ENCODE results near the gene SCYGR7.

The SCYGR7 gene

GRCh38 chr2:227703280-227703732 lies 24.8 kb upstream of the SCYGR7 start:
- TF ChIP-seq FOXP2 (optimal IDR thresholded peaks at IDR 0.05; ENCODE audit: borderline replicate concordance, extremely low read depth, extremely low read length, insufficient read depth) (no peak), POLR2AphosphoS5 (IDR thresholded peaks at IDR 0.05; ENCODE audit: low read depth, low read length) (no peak), TAF1 (IDR thresholded peaks at IDR 0.05; ENCODE audit: borderline replicate concordance, insufficient read depth, low read length) (no peak), SIN3A (IDR thresholded peaks at IDR 0.05; ENCODE audit: borderline replicate concordance, insufficient read depth, low read length) (no peak)
- TF ChIP-seq, protein P1, sequence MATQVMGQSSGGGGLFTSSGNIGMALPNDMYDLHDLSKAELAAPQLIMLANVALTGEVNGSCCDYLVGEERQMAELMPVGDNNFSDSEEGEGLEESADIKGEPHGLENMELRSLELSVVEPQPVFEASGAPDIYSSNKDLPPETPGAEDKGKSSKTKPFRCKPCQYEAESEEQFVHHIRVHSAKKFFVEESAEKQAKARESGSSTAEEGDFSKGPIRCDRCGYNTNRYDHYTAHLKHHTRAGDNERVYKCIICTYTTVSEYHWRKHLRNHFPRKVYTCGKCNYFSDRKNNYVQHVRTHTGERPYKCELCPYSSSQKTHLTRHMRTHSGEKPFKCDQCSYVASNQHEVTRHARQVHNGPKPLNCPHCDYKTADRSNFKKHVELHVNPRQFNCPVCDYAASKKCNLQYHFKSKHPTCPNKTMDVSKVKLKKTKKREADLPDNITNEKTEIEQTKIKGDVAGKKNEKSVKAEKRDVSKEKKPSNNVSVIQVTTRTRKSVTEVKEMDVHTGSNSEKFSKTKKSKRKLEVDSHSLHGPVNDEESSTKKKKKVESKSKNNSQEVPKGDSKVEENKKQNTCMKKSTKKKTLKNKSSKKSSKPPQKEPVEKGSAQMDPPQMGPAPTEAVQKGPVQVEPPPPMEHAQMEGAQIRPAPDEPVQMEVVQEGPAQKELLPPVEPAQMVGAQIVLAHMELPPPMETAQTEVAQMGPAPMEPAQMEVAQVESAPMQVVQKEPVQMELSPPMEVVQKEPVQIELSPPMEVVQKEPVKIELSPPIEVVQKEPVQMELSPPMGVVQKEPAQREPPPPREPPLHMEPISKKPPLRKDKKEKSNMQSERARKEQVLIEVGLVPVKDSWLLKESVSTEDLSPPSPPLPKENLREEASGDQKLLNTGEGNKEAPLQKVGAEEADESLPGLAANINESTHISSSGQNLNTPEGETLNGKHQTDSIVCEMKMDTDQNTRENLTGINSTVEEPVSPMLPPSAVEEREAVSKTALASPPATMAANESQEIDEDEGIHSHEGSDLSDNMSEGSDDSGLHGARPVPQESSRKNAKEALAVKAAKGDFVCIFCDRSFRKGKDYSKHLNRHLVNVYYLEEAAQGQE (IDR thresholded peaks at IDR 0.05; ENCODE audit: insufficient read depth in 1 of 2, low read depth in 2 of 2, low read length in 2 of 2), result no peak

DNA sequence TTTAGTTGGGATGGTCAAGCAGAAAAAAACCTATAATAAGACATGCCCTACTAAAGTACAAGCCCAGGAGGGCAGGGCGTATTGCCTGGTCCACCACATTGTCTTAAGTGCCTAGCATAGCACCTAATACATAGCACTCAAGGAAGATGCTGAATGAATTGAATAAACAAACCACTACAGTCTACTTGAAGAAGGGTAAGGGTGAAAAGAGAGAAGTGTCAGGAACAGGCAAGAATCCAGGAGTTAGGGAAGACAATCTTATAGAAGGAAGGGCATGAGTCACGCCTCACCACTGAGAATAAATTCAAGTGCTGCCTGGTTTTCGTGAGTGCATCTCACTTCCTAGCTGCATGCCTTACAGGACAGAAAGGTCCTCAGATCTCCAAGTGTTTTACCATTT lies 24.2 kb upstream of the SCYGR7 start:
- TF ChIP-seq SIN3A (IDR thresholded peaks at IDR 0.05; ENCODE audit: borderline replicate concordance, insufficient read depth, low read length) (no peak), POLR2AphosphoS5 (IDR thresholded peaks at IDR 0.05; ENCODE audit: low read depth, low read length) (no peak), TAF1 (IDR thresholded peaks at IDR 0.05; ENCODE audit: borderline replicate concordance, insufficient read depth, low read length) (no peak), FOXP2 (optimal IDR thresholded peaks at IDR 0.05; ENCODE audit: borderline replicate concordance, extremely low read depth, extremely low read length, insufficient read depth) (no peak)
- TF ChIP-seq, protein P1 (IDR thresholded peaks at IDR 0.05; ENCODE audit: insufficient read depth in 1 of 2, low read depth in 2 of 2, low read length in 2 of 2), result no peak

DNA sequence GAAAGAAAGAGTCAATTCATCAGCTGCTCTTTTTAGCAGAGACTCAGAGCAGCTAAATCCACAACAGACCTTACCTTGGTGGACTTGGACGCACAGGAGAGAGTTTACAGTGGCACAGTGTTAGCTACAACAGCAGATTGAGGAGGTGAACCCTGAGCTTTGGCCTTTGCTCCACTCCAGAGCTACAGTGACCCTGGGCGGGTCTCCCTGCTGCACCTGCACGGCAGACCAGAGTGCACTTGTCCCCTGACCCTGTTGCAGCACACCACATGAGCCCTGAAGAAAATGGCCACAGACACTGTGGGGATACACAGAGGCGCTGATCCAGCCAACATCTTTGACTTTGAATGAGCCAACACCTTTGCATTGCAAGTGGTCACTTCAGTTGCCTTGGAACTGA lies 21.3 kb upstream of the SCYGR7 start:
- TF ChIP-seq POLR2AphosphoS5 (IDR thresholded peaks at IDR 0.05; ENCODE audit: low read depth, low read length) (no peak), FOXP2 (optimal IDR thresholded peaks at IDR 0.05; ENCODE audit: borderline replicate concordance, extremely low read depth, extremely low read length, insufficient read depth) (no peak)
- TF ChIP-seq, protein P1 (IDR thresholded peaks at IDR 0.05; ENCODE audit: insufficient read depth in 1 of 2, low read depth in 2 of 2, low read length in 2 of 2), result no peak

- TF ChIP-seq TAF1 (IDR thresholded peaks at IDR 0.05; ENCODE audit: borderline replicate concordance, insufficient read depth, low read length), result no peak
- no peak for TF ChIP-seq SIN3A (IDR thresholded peaks at IDR 0.05; ENCODE audit: borderline replicate concordance, insufficient read depth, low read length)
- no peak for TF ChIP-seq FOXP2 (optimal IDR thresholded peaks at IDR 0.05; ENCODE audit: borderline replicate concordance, extremely low read depth, extremely low read length, insufficient read depth)
- TF ChIP-seq, protein P1 (IDR thresholded peaks at IDR 0.05; ENCODE audit: insufficient read depth in 1 of 2, low read depth in 2 of 2, low read length in 2 of 2), result no peak
- no peak for TF ChIP-seq POLR2AphosphoS5 (IDR thresholded peaks at IDR 0.05; ENCODE audit: low read depth, low read length)
Observed at GRCh38 chr2:227707390-227707789, 20.7 kb upstream of the SCYGR7 start.

DNA sequence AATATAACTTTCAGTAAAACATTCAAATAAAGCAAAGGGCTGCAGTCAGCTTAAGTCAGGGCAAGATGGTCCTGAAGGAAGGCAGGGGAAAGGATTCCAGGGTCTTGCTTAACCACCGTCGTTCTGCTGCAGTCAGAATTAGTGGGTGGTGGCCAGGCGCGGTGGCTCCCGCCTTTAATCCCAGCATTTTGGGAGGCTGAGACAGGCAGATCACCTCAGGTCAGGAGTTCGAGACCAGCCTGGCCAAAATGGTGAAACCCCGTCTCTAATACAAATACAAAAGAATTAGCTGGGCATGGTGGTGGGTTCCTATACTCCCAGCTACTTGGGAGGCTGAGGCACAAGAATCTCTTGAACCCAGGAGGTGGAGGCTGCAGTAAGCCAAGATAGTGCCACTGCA lies 17.1 kb upstream of the SCYGR7 start:
- TF ChIP-seq POLR2AphosphoS5 (IDR thresholded peaks at IDR 0.05; ENCODE audit: low read depth, low read length), result no peak
- no peak for TF ChIP-seq SIN3A (IDR thresholded peaks at IDR 0.05; ENCODE audit: borderline replicate concordance, insufficient read depth, low read length)
- TF ChIP-seq FOXP2 (optimal IDR thresholded peaks at IDR 0.05; ENCODE audit: borderline replicate concordance, extremely low read depth, extremely low read length, insufficient read depth), result no peak
- no peak for TF ChIP-seq TAF1 (IDR thresholded peaks at IDR 0.05; ENCODE audit: borderline replicate concordance, insufficient read depth, low read length)
- TF ChIP-seq, protein P1 (IDR thresholded peaks at IDR 0.05; ENCODE audit: insufficient read depth in 1 of 2, low read depth in 2 of 2, low read length in 2 of 2), result no peak

Measured in PFSK-1 (cell line).